GM12878 (cell line): Measurements from ENCODE around the gene DAAM2. TPM values are rescaled to one million over a fixed set of nuclear protein-coding genes. Genes with fewer than 3 reads are reported as not detected.

Experiments used
- ATAC-seq: fragments of 200-7000 bp; cut with Tn5 transposase; 3 replicates; pipeline ENCODE4 v1.9.1; 2020; ENCODE audit warnings: mild to moderate bottlenecking, moderate library complexity
- BruUV-seq: library from RNA; stranded (reverse); fragments of 400-500 nt; replicated peaks from 2 replicates; lab custom pipeline; 2021; lab: Mats Ljungman, UMichigan
- CTCF ChIA-PET: fragments of 300-600 bp; sonication (Branson Sonifier 250); formaldehyde crosslinking; extraction: SDS; loops from one replicate; lab custom pipeline; 2021; ENCODE audit warnings: inconsistent platforms; lab: Yijun Ruan, JAX
- POLR2A ChIA-PET: fragments of 350-600 bp; formaldehyde crosslinking; extraction: SDS; loops from one replicate; lab custom pipeline; 2021; ENCODE audit warnings: inconsistent platforms; lab: Charles Lee
- RAD21 ChIA-PET: fragments of 300-600 bp; sonication (Branson Sonifier 250); formaldehyde crosslinking; loops from one replicate; lab custom pipeline; 2023; ENCODE audit warnings: antibody characterized with exemption; ENCODE audit not compliant: unreplicated experiment; lab: Charles Lee
- SMC1A ChIA-PET: fragments of 300-600 bp; sonication (Branson Sonifier 250); formaldehyde crosslinking; loops from one replicate; lab custom pipeline; 2023; ENCODE audit not compliant: unreplicated experiment, uncharacterized antibody; lab: Charles Lee
- DNase-seq: peaks from one replicate; pipeline ENCODE4 v3.0.0-alpha.2; 2011; ENCODE audit warnings: low read depth, low spot score
- FAIRE-seq: peaks from 3 replicates; lab custom pipeline; 2011; peaks lifted over from hg19 to GRCh38; lab: Jason Lieb, UNC
- H2AFZ ChIP-seq: 2 replicates; pipeline ENCODE4 v1.6.0; 2011; ENCODE audit warnings: low read depth, low read length, control low read depth; ENCODE audit not compliant: control insufficient read depth
- H3K27ac ChIP-seq: 2 replicates; pipeline ENCODE4 v1.5.1; 2011; ENCODE audit warnings: control low read depth; ENCODE audit not compliant: control insufficient read depth, insufficient read depth
- H3K27me3 ChIP-seq, 2 experiments: replicated peaks in 1 of 2; 2 replicates each; pipeline versions ENCODE4 v1.6.0 to v1.6.1; 2011; ENCODE audit warnings: low read length in 1 of 2; ENCODE audit not compliant: control insufficient read depth in 2 of 2, insufficient read depth in 2 of 2
- H3K36me3 ChIP-seq, 2 experiments: 2 replicates each; pipeline ENCODE4 v1.5.1; 2011; ENCODE audit warnings: low read length in 1 of 2; ENCODE audit not compliant: control insufficient read depth in 2 of 2, insufficient read depth in 2 of 2
- H3K4me1 ChIP-seq: 2 replicates; pipeline ENCODE4 v1.6.1; 2011; ENCODE audit warnings: mild to moderate bottlenecking, low read length, moderate library complexity, mixed read lengths; ENCODE audit not compliant: control insufficient read depth, insufficient read depth
- H3K4me2 ChIP-seq: 2 replicates; pipeline ENCODE4 v1.6.0; 2011; ENCODE audit warnings: control low read depth; ENCODE audit not compliant: control insufficient read depth, insufficient read depth
- H3K4me3 ChIP-seq: fragments of 200-600 bp; sonication (generic); 2 replicates; pipeline ENCODE4 v1.5.1; 2016
- H3K79me2 ChIP-seq: 2 replicates; pipeline ENCODE4 v1.6.0; 2011; ENCODE audit warnings: low read length; ENCODE audit not compliant: control insufficient read depth, insufficient read depth
- H3K9ac ChIP-seq: 2 replicates; pipeline ENCODE4 v1.8.0; 2011; ENCODE audit warnings: low read length, control low read depth, mixed read lengths; ENCODE audit not compliant: control insufficient read depth, insufficient read depth
- H3K9me3 ChIP-seq: replicated peaks from 3 replicates; pipeline ENCODE4 v1.5.1; 2011; ENCODE audit warnings: mild to moderate bottlenecking, low read length; ENCODE audit not compliant: control insufficient read depth, insufficient read depth
- H4K20me1 ChIP-seq: 2 replicates; pipeline ENCODE4 v1.6.0; 2011; ENCODE audit not compliant: control insufficient read depth, insufficient read depth
- E2F8 ChIP-seq: fragments of 450-650 bp; IDR thresholded peaks from 2 replicates; pipeline ENCODE4 v1.6.1; 2018; ENCODE audit warnings: mild to moderate bottlenecking, low read depth, moderate library complexity; ENCODE audit not compliant: partially characterized antibody
- HDAC2 ChIP-seq: fragments of 200-600 bp; sonication (generic); IDR thresholded peaks from 2 replicates; pipeline ENCODE4 v1.6.1; 2017
- IKZF2 ChIP-seq, 2 experiments: fragments of 450-650 bp; IDR thresholded peaks; 2 replicates each; pipeline ENCODE4 v1.6.1; 2017; ENCODE audit warnings: mild to moderate bottlenecking in 2 of 2, moderate library complexity in 2 of 2
- KDM1A ChIP-seq: fragments of 200-600 bp; sonication (generic); IDR thresholded peaks from 2 replicates; pipeline ENCODE4 v1.6.1; 2016; ENCODE audit warnings: borderline replicate concordance
- NFXL1 ChIP-seq: fragments of 450-650 bp; IDR thresholded peaks from 2 replicates; pipeline ENCODE4 v1.6.1; 2017; ENCODE audit warnings: antibody characterized with exemption, mild to moderate bottlenecking, borderline replicate concordance
- POLR2AphosphoS5 ChIP-seq: IDR thresholded peaks from 2 replicates; pipeline ENCODE4 v1.6.1; 2011; ENCODE audit warnings: mild to moderate bottlenecking, low read length, inconsistent platforms
- RB1 ChIP-seq: fragments of 450-650 bp; formaldehyde crosslinking; IDR thresholded peaks from 2 replicates; pipeline ENCODE4 v1.6.1; 2017; ENCODE audit warnings: mild to moderate bottlenecking, borderline replicate concordance
- RBBP5 ChIP-seq: fragments of 200-600 bp; sonication (generic); conservative IDR thresholded peaks from 2 replicates; pipeline ENCODE4 v1.6.1; 2016
- RFX5 ChIP-seq: IDR thresholded peaks from 2 replicates; pipeline ENCODE4 v1.6.1; 2011; ENCODE audit warnings: low read depth, low read length, improper control_type of control experiment
- SRF ChIP-seq, 2 experiments: IDR thresholded peaks; 2 replicates each; pipeline ENCODE4 v1.6.1; 2011; ENCODE audit warnings: low read depth in 2 of 2, low read length in 2 of 2, mild to moderate bottlenecking in 1 of 2, moderate library complexity in 1 of 2
- USF2 ChIP-seq: IDR thresholded peaks from 2 replicates; pipeline ENCODE4 v1.6.1; 2011; ENCODE audit warnings: low read depth, low read length, improper control_type of control experiment, borderline replicate concordance
- ZBTB33 ChIP-seq: fragments of 450-650 bp; IDR thresholded peaks from 2 replicates; pipeline ENCODE4 v1.6.1; 2017; ENCODE audit warnings: mild to moderate bottlenecking
- ZNF592 ChIP-seq: fragments of 450-650 bp; IDR thresholded peaks from 2 replicates; pipeline ENCODE4 v1.6.1; 2017; ENCODE audit warnings: mild to moderate bottlenecking, moderate library complexity
- WGBS: methylation state at CpG from one replicate; pipeline ENCODE4 v1.1.6; 2016; ENCODE audit warnings: low lambda C conversion rate; ENCODE audit not compliant: insufficient replicate concordance, insufficient coverage; ENCODE audit errors: missing lambda C conversion rate; 5-methylcytosine and 5-hydroxymethylcytosine counted together
- in situ Hi-C: fragments of 300-500 bp; cut with MboI; formaldehyde crosslinking; loops from 9 replicates; pipeline ENCODE4 v1.14.3; 2018; ENCODE audit warnings: mixed read lengths
- intact Hi-C: fragments of 100-400 bp; cut with micrococcal nuclease; formaldehyde crosslinking; loops from one replicate; pipeline ENCODE4 v1.14.2; 2022; ENCODE audit not compliant: unreplicated experiment
- polyA plus RNA-seq, 11 experiments: library from polyadenylated mRNA; depleted of rRNA in 4 of 11; unstranded in 6 of 11; stranded (reverse) in 5 of 11; fragments of >200 nt; fragmentation: Nextera tagmentation in 4 of 11; fragmentation: Illumina TruSeq in 1 of 11; extraction: Ambion mirVana in 4 of 11; extraction: Trizol in 1 of 11; gene quantifications; 1 replicate in 1 of 11; 2 replicates in 10 of 11; pipeline versions ENCODE4 v1.2.1 to v1.2.3, GENCODE V29; 2011 to 2016; ENCODE audit warnings: inconsistent platforms in 2 of 11, missing spikeins in 2 of 11, low read depth in 1 of 11
- total RNA-seq, 4 experiments: library from RNA; depleted of rRNA in 3 of 4; stranded (reverse); fragments of >200 nt in 3 of 4; fragmentation: Illumina TruSeq in 1 of 4; extraction: Trizol in 1 of 4; gene quantifications; 2 replicates each; pipeline versions ENCODE4 v1.2.1 to v1.2.3, GENCODE V29; 2013 to 2021

Gene DAAM2
- total and polyA plus RNA-seq, 10 of the 15 experiments (the other 5 are each of a cell fraction or from before 2014, with no cell fraction given) = 0.05 to 0.22 TPM; not detected in 8

- H4K20me1 ChIP-seq = no peaks in the 10 kb centered on the region
- H3K4me3 ChIP-seq = no peak overlapping the region
- H3K4me2 ChIP-seq = no peak overlapping the region
- in situ Hi-C loops (no loop called here), intact Hi-C loops (no loop called here)
- ChIA-PET SMC1A (interaction anchor here (0.9 to 2.6 kb wide), 2 partner anchors 11 to 51 kb away, joined by 3 to 7 read pairs; no protein-coding TSS in a partner anchor), CTCF (interaction anchor here (1.1 to 1.5 kb wide), 2 partner anchors 13 to 66 kb away, joined by 3 to 4 read pairs; no protein-coding TSS in a partner anchor), POLR2A (interaction anchor here (0.5 kb wide), 1 partner anchor 67 kb away, joined by 3 read pairs; no protein-coding TSS in a partner anchor), RAD21 (no interaction called here)
- no peak for ATAC-seq
- no peaks in the 10 kb centered on the region; a peak in 2 of 4 replicates for H3K27me3 ChIP-seq
- H2AFZ ChIP-seq = no peak overlapping the region
- H3K9me3 ChIP-seq = no peaks in the 10 kb centered on the region
- no peaks in the 10 kb centered on the region for H3K79me2 ChIP-seq
- no peaks in the 10 kb centered on the region for H3K4me1 ChIP-seq
- no peaks in the 10 kb centered on the region for H3K36me3 ChIP-seq
- no peak overlapping the region for H3K9ac ChIP-seq
- no peak overlapping the region for H3K27ac ChIP-seq
- 48% methylated on average over 10 of the region's 10 CpGs for WGBS
- no TSS peak for BruUV-seq
- no peak for FAIRE-seq
- DNase-seq = no peak
- TF ChIP-seq ZNF592 (no peak), RFX5 (no peak), RB1 (no peak), HDAC2 (no peak), RBBP5 (no peak), USF2 (no peak), SRF (IDR thresholded peaks at IDR 0.05; ENCODE audit: low read depth in 2 of 2, low read length in 2 of 2) (no peak), KDM1A (no peak), POLR2AphosphoS5 (no peak), NFXL1 (no peak), IKZF2 (IDR thresholded peaks at IDR 0.05) (no peak), ZBTB33 (no peak), E2F8 (no peak)
Observed at GRCh38 chr6:39800034-39801032, 8.2 kb downstream of the DAAM2 start.
